HG03342 (cell line): ENCODE measurements around the gene ARMC3.

Experiments used
- ATAC-seq: cut with Tn5 transposase; IDR thresholded peaks from one replicate; pipeline ENCODE4 v1.9.1; 2021; ENCODE audit warnings: mild to moderate bottlenecking, moderate library complexity; ENCODE audit not compliant: unreplicated experiment

The ARMC3 gene

DNA sequence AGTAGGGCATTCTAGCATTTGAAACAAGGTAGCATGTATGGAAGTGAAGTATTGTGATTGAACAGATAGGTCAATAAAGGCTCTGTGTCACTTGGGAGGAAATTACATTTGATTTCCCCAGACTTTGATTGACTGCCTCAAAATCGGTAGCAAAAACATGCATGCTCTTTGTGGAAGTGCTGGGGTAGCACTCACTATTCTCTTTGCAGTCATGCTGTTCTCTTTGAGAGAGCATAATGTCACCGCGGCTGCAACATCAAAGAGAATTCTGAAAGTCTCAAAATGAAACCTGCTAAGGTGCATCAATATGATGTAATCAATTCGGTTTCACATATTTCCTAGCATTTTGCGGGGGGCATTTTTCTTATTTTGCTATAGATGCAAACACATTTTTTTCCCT, 64.2 kb downstream of the ARMC3 start:
- peak; percentile 51 for ATAC-seq

DNA sequence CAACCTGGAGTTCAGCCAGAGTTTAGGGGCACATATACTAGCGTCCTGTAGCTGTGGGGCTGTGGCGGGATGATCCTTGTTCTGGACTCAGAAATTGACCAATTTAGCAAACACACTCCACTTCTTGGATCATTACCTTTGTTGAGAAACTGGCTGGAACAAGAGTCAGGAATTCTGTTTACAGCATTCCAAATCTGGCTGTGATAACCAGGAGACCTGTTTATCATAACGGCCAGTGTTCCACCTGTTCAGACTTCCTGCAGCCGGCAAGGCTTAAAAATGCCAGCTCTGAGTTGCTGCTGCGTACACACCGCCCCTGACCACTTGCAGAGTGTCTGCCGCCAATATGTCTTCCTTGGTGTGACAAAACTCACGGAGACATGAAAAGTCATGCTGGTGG, 64.8 kb downstream of the ARMC3 start:
- ATAC-seq, result no peak

DNA sequence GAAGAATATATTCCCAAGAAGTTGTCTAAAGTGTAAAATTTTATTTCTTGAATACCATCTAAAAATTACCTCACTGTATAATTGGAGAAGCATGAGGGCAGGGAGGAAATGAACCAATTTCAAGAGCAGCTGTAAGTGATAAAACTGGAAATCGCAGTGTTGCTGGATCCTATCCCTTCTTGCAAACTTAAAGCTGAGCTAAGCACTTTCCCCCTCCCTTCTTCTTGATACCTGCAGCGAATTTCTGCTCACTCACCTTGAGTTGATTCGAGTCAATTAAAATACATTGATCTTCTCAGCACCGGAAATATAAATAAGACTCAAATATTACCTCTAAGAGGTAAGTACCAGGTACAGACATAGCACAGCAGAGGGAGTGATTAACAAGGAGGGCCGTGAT, 65.5 kb downstream of the ARMC3 start:
- ATAC-seq, result no peak

DNA sequence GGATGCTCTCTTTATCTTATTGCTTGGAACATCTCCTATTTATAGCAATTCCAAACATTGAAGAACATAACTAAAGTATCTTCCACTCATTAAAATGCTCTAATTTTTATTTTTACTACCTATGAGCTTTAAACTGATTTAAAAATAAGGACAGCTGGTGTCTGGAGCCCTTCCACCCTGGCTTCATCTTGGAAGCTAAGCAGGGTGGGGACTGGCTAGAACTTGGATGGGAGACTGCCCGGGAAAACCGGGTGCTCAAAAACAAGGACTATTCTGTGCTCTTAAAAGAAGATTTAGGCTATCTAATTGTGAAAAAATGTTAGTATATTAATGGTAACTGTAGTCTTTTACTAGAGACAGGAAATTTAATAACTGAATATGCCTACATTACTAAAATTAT, 69.2 kb downstream of the ARMC3 start:
- no peak for ATAC-seq

DNA sequence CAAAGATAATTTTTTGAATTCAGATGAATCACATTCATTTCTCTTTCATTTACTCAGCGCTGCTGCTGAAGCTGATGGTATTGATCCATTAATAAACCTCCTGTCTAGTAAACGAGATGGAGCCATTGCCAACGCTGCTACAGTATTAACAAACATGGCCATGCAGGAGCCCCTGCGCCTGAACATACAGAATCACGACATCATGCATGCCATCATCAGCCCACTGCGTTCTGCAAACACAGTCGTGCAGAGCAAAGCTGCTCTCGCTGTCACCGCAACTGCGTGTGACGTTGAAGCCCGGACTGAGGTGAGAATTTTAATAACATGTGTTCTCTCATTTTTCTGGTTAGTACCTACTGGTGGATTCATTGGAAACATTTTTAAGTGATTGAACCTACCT, 70.2 kb downstream of the ARMC3 start:
- no peak for ATAC-seq

DNA sequence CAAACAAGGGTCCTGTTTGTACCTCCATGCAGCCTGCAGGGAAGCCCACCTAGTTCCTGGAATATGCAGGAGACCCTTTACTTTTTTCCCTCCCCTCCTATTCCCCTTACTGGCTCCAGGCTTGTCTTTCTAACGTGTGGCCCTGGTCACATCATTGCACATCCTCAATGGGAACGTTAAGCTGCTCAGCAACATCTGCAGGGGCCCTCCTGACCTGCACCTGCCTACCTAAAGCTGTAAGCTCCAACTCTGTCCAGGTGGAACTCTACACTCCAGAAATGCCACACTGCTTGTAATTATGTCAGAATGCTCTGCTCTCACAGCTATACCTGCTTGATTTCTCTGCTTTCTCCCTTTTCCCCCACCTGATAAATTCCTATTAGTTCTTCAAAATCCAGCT, 72.1 kb downstream of the ARMC3 start:
- ATAC-seq, result no peak

DNA sequence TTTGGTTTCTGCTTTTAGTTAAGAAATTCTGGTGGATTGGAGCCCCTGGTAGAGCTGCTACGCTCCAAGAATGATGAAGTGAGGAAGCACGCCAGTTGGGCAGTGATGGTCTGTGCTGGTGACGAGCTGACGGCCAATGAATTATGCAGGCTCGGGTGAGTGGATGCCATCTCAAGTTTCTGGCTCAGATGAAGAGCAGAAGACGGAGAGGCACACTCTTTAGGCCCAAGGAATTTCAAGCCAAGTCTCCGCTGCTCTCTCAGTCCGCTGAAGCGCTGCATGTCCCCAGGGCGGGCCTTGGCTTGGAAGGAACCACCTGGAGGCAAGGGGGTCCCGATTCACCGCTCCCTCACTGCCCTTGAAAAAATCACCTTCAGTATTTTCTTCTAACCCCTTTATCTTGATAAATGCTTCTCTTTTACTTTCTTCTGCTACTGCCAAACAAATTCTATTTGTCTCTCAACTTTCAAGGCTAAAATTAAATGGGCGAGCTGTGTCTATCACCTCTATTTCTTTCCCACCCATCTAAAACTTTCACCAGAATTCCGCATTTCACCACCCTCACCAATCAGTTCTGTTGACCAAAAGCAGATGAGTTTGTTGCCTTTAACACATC, 74.2 kb downstream of the ARMC3 start:
- no peak for ATAC-seq

DNA sequence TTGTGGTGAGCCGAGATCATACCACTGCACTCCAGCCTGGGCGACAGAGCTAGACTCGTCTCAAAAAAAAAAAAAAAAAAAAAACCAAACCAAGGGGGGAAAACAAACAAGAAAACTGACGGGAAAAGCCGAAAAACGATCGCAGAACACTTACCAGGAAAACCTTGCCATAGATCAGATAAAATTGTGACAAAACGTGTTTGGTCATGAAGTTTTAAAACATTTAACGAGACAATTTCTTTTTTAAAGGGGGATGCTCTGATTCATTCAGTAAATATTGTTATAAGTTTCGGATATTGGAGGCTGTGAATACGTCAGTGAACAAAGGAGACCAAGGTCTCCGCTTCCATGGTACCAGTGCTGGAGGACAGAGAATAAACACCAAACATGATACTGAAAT, 77.3 kb downstream of the ARMC3 start:
- ATAC-seq, result no peak

- ATAC-seq, result no peak
These were observed 85.9 kb downstream of the ARMC3 start for GRCh38 chr10:23013581-23014335.

GRCh38 chr10:23015021-23015707, 87.3 kb downstream of the ARMC3 start:
- peak; percentile 89 for ATAC-seq

DNA sequence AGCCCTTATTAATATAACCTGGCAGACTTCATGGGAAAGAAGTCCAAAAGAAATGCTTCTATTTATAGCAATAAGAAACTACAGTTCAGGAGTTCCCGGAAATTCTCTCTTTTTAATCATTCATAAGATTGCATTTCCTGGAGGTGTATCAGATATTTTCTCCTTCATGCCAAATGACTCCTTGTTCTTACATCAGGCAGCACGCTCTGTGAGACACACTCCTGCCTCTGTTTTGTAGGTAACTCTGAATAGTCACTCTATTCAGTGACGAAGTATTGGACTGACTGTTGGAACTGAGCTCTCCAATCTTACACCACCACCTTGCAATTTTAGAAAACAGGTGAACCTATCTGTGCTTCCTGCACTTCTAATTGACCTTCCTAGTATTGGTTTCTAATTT, 88.8 kb downstream of the ARMC3 start:
- ATAC-seq, result no peak

DNA sequence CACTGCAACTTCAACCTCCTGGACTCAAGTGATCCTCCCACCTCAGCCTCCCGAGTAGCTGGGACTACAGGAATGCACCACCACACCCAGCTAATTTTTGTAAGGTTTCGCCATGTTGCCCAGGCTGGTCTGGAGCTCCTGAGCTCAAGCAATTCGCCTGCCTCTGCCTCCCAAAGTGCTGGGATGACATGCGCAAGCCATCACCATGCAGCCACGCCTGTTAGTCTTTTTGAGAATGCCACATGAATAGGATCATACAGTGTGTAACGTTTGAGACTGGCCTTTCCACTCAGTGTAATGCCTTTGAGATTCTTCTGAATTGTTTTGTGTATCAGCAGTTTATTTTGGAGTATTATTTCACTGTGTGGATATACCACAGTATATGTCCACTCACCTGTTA, 91.8 kb downstream of the ARMC3 start:
- ATAC-seq, result no peak

- ATAC-seq, result no peak
These were observed 93.6 kb downstream of the ARMC3 start for GRCh38 chr10:23021430-23021829.

- ATAC-seq, result no peak
These were observed 96.1 kb downstream of the ARMC3 start for GRCh38 chr10:23024002-23024401.

DNA sequence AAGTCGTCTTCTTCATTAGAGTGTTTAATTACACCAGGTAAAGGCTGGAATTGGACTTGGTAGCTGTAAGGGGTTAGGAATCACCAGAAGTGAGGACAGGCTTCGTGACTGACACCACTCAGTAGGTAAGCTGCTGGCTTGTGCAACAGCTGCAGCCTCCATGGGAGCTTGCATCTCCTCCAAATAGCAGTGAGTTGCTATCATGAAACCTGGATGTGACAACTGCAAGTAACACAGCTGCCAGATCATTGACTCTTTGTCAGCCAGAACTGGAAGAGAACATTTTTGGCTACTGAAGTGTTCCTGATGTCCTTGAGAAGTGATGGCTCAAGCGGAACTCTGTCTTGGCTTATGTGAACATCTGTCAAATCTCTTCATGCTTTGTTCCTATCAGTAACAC, 103.5 kb downstream of the ARMC3 start:
- no peak for ATAC-seq

DNA sequence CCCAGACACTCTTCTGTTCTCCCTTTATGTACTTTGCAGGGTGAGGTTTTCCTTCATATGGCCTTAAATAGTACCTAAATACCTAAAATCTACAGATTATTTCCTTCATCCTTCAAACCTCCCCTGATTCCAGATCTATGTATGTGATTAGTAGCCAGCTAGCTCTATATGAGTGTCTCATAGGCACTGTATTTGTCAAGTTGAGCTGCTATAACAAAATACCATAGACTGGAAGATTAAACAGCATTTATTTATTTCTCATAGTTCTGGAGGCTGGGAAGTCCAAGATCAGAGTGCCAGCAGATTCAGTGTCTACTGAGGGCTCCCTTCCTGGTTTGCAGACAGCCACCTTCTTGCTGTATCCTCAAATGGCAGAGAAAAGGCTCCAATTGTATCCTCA, 106.9 kb downstream of the ARMC3 start:
- ATAC-seq, result no peak

DNA sequence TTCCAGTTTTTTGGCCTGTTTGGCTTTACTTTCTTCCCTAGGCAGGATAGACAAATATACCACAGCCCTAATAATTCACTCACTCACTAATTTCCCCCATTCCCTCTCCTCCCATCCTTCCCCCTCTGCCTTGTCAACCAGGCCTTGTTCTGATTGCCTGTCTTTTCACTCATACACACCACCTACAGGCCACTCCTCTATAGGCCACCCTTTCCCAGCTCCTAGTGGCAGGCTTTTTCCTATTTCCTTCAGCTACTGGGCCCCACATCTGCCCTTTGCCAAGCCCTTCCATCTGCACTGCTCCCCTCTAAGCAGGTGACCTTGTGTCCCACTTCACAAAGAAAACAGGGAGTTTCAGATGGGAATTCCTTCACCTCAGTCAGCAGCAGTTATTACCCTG, 107.7 kb downstream of the ARMC3 start:
- no peak for ATAC-seq

DNA sequence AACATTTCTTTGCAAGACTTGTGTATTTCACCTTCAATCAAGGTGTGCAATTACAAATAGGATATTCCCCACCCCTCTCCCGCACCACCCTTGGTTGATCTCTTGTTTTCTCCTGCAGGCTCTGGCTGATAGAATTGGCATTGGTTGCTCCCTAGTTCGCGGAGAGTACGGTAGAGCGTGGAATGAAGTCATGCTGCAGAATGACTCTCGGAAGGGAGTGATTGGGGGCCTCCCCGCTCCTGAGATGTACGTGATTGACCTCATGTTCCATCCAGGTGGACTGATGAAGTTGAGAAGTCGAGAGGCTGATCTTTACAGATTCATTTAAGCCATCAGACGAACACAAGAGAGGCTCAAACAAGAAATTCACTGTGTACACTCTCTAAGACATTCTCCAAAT, 109.3 kb downstream of the ARMC3 start:
- no peak for ATAC-seq

- ATAC-seq, result no peak
These were observed 109.7 kb downstream of the ARMC3 start for GRCh38 chr10:23037561-23037960.

GRCh38 chr10:23038172-23038571, 110.3 kb downstream of the ARMC3 start:
- no peak for ATAC-seq

GRCh38 chr10:23040002-23040401, 112.1 kb downstream of the ARMC3 start:
- ATAC-seq, result no peak

DNA sequence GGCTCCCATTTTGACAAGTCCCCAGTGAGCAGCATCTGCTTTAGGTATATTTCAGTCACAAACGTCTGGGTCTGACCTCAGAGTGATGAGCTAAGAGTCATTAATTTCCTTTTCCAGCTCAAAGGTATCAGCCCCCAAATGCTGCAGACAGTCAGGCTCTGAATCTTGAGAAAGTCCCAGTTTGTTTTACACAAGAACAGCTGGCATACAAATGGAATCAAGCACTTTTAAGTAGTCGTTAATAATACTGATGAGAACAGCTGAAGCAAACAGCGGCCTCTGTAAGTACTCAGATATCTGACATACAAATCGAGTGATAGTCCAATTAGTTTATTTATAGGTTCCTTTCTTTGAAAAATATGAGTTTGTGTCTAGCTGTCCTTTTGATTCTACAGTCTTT, 118.2 kb downstream of the ARMC3 start:
- no peak for ATAC-seq
